Measurements from ENCODE around the gene SLC35A3. TPM values are rescaled to one million over a fixed set of nuclear protein-coding genes. Genes with fewer than 3 reads are reported as not detected.

Gene SLC35A3
- total and polyA plus RNA-seq, 2 donors (not counting 1 experiment from before 2014, with no cell fraction given), result 13.2 to 20.8 TPM

- Histone ChIP-seq H3K27me3 (ENCODE audit: control insufficient read depth, insufficient read depth, low read length) (no peaks in the 10 kb centered on the region), H3K9me3 (ENCODE audit: control insufficient read depth, insufficient read depth, low read depth, low read length) (no peaks in the 10 kb centered on the region), H2AFZ (ENCODE audit: low read length) (no peak overlapping the region), H3K9ac (ENCODE audit: insufficient read depth, low read length) (no peak overlapping the region), H3K36me3 (ENCODE audit: control insufficient read depth, insufficient read depth, low read length) (peaks cover 10% of the 10 kb centered on the region), H3K4me3 (replicated peaks in 1 of 4; ENCODE audit: control extremely low read depth in 1 of 4, insufficient read depth in 1 of 4, low read depth in 3 of 4, low read length in 4 of 4) (no peak overlapping the region), H3K4me1 (ENCODE audit: control insufficient read depth, extremely low read depth, insufficient read depth, low read length) (no peaks in the 10 kb centered on the region), H4K20me1 (ENCODE audit: control insufficient read depth, extremely low read depth, insufficient read depth, low read length) (no peaks in the 10 kb centered on the region), H3K79me2 (ENCODE audit: control insufficient read depth, insufficient read depth, low read length) (no peaks in the 10 kb centered on the region), H3K27ac (ENCODE audit: insufficient read depth, low read length) (no peak overlapping the region), H3K4me2 (ENCODE audit: extremely low read depth, insufficient read depth, low read length) (no peak overlapping the region)
- DNase-seq (ENCODE audit: low read depth in 2 of 2), result no peak
- TF ChIP-seq EZH2 (IDR thresholded peaks at IDR 0.05; ENCODE audit: low read length, missing control alignments) (no peak), CTCF (conservative IDR thresholded peaks at IDR 0.05 in 1 of 2, IDR thresholded peaks at IDR 0.05 in 1 of 2; ENCODE audit: low read depth in 1 of 2, low read length in 2 of 2) (no peak)
These were observed 106.0 kb downstream of the SLC35A3 start for GRCh38 chr1:100075773-100076172.

- no peak for DNase-seq (ENCODE audit: low read depth in 2 of 2)
- Histone ChIP-seq H3K4me1 (ENCODE audit: control insufficient read depth, extremely low read depth, insufficient read depth, low read length) (no peaks in the 10 kb centered on the region), H3K27me3 (ENCODE audit: control insufficient read depth, insufficient read depth, low read length) (no peaks in the 10 kb centered on the region), H3K36me3 (ENCODE audit: control insufficient read depth, insufficient read depth, low read length) (peaks cover 10% of the 10 kb centered on the region), H3K9ac (ENCODE audit: insufficient read depth, low read length) (no peak overlapping the region), H3K79me2 (ENCODE audit: control insufficient read depth, insufficient read depth, low read length) (no peaks in the 10 kb centered on the region), H3K4me2 (ENCODE audit: extremely low read depth, insufficient read depth, low read length) (no peak overlapping the region), H2AFZ (ENCODE audit: low read length) (no peak overlapping the region), H3K4me3 (replicated peaks in 1 of 4; ENCODE audit: control extremely low read depth in 1 of 4, insufficient read depth in 1 of 4, low read depth in 3 of 4, low read length in 4 of 4) (no peak overlapping the region), H3K9me3 (ENCODE audit: control insufficient read depth, insufficient read depth, low read depth, low read length) (no peaks in the 10 kb centered on the region), H4K20me1 (ENCODE audit: control insufficient read depth, extremely low read depth, insufficient read depth, low read length) (no peaks in the 10 kb centered on the region), H3K27ac (ENCODE audit: insufficient read depth, low read length) (no peak overlapping the region)
- no peak for TF ChIP-seq CTCF (conservative IDR thresholded peaks at IDR 0.05 in 1 of 2, IDR thresholded peaks at IDR 0.05 in 1 of 2; ENCODE audit: low read depth in 1 of 2, low read length in 2 of 2)
- no peak for TF ChIP-seq EZH2 (IDR thresholded peaks at IDR 0.05; ENCODE audit: low read length, missing control alignments)
These were observed 106.5 kb downstream of the SLC35A3 start for GRCh38 chr1:100076319-100076718.

- Histone ChIP-seq H2AFZ (ENCODE audit: low read length) (no peak overlapping the region), H3K79me2 (ENCODE audit: control insufficient read depth, insufficient read depth, low read length) (no peaks in the 10 kb centered on the region), H3K9ac (ENCODE audit: insufficient read depth, low read length) (no peak overlapping the region), H3K9me3 (ENCODE audit: control insufficient read depth, insufficient read depth, low read depth, low read length) (no peaks in the 10 kb centered on the region), H3K4me3 (replicated peaks in 1 of 4; ENCODE audit: control extremely low read depth in 1 of 4, insufficient read depth in 1 of 4, low read depth in 3 of 4, low read length in 4 of 4) (no peak overlapping the region), H3K27me3 (ENCODE audit: control insufficient read depth, insufficient read depth, low read length) (no peaks in the 10 kb centered on the region), H3K36me3 (ENCODE audit: control insufficient read depth, insufficient read depth, low read length) (peaks cover 10% of the 10 kb centered on the region), H3K4me2 (ENCODE audit: extremely low read depth, insufficient read depth, low read length) (no peak overlapping the region), H3K27ac (ENCODE audit: insufficient read depth, low read length) (no peak overlapping the region), H3K4me1 (ENCODE audit: control insufficient read depth, extremely low read depth, insufficient read depth, low read length) (no peaks in the 10 kb centered on the region), H4K20me1 (ENCODE audit: control insufficient read depth, extremely low read depth, insufficient read depth, low read length) (no peaks in the 10 kb centered on the region)
- TF ChIP-seq EZH2 (IDR thresholded peaks at IDR 0.05; ENCODE audit: low read length, missing control alignments) (no peak), CTCF (conservative IDR thresholded peaks at IDR 0.05 in 1 of 2, IDR thresholded peaks at IDR 0.05 in 1 of 2; ENCODE audit: low read depth in 1 of 2, low read length in 2 of 2) (no peak)
- no peak for DNase-seq (ENCODE audit: low read depth in 2 of 2)
These were observed 106.9 kb downstream of the SLC35A3 start for GRCh38 chr1:100076744-100077143.
